ENCODE results near the gene PCDHA8.
"Not testable (repeated sequence)": the region's sequence is repeated elsewhere in the genome, so short reads cannot be mapped to it uniquely, and the experiment has no call there.

Gene PCDHA8

DNA sequence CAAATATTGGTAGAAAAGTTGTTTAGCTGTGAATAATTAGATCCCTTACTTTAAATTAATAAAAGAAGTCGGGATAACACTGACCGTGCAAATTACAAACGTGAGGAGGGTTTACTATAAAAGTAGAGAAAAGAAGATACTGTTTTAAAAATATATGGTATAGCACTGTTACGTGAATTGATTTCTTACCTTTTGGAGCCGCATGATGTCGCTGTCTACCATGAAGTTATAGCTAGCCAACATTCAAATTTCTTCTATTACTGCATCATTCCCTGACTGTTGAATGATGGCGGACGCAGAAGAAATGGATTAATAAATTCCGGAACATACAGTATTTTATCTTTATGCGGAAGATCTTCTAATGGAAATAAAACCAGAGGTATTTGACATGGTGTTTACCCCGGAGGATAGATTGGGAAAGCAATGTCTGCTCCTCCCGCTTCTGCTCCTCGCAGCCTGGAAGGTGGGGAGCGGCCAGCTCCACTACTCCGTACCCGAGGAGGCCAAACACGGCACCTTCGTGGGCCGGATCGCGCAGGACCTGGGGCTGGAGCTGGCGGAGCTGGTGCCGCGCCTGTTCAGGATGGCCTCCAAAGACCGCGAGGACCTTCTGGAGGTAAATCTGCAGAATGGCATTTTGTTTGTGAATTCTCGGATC, 13.2 kb upstream of the PCDHA8 start, which contains the start of gene PCDHA6:
TSS of gene PCDHA6 (plus strand) at position 257 of the 658 bp plus-strand sequence. CDS start at position 389, 132 bp downstream.
- DNase-seq (ENCODE audit: low read depth in 2 of 2), result no peak

DNA sequence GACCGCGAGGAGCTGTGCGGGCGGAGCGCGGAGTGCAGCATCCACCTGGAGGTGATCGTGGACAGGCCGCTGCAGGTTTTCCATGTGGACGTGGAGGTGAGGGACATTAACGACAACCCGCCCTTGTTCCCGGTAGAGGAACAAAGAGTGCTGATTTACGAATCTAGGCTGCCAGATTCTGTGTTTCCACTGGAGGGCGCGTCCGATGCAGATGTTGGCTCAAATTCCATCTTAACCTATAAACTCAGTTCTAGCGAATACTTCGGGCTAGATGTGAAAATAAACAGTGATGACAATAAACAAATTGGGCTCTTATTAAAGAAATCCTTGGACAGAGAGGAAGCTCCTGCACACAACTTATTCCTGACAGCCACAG, 12.6 kb upstream of the PCDHA8 start:
- no peak for DNase-seq (ENCODE audit: low read depth in 2 of 2)

DNA sequence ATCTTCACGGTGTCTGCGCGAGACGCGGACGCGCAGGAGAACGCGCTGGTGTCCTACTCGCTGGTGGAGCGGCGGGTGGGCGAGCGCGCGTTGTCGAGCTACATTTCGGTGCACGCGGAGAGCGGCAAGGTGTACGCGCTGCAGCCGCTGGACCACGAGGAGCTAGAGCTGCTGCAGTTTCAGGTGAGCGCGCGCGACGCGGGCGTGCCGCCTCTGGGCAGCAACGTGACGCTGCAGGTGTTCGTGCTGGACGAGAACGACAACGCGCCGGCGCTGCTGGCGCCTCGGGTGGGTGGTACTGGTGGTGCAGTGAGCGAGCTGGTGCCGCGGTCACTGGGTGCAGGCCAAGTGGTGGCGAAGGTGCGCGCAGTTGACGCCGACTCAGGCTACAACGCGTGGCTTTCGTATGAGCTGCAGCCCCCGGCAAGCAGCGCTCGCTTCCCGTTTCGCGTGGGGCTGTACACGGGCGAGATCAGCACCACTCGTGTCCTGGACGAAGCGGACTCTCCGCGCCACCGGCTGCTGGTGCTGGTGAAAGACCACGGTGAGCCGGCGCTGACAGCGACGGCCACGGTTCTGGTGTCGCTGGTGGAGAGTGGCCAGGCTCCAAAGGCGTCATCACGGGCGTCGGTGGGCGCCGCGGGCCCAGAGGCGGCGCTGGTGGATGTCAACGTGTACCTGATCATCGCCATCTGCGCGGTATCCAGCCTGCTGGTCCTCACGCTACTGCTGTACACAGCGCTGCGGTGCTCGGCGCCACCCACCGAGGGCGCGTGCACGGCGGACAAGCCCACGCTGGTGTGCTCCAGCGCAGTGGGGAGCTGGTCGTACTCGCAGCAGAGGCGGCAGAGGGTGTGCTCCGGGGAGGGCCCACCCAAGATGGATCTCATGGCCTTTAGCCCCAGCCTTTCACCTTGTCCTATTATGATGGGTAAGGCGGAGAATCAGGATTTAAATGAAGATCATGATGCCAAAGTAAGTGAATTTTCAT, 11.2 kb upstream of the PCDHA8 start:
- DNase-seq (ENCODE audit: low read depth in 2 of 2), result not testable (repeated sequence)

- DNase-seq (ENCODE audit: low read depth in 2 of 2), result no peak
Measured at GRCh38 chr5:140833993-140834392, 7.0 kb upstream of the PCDHA8 start, which contains the start of gene PCDHA7. Gene PCDHA7, plus strand, starts transcription at chr5:140834269. Its CDS starts 115 bp downstream, at chr5:140834384.

GRCh38 chr5:140834439-140835008, 6.5 kb upstream of the PCDHA8 start:
- DNase-seq (ENCODE audit: low read depth in 2 of 2), result not testable (repeated sequence)

DNA sequence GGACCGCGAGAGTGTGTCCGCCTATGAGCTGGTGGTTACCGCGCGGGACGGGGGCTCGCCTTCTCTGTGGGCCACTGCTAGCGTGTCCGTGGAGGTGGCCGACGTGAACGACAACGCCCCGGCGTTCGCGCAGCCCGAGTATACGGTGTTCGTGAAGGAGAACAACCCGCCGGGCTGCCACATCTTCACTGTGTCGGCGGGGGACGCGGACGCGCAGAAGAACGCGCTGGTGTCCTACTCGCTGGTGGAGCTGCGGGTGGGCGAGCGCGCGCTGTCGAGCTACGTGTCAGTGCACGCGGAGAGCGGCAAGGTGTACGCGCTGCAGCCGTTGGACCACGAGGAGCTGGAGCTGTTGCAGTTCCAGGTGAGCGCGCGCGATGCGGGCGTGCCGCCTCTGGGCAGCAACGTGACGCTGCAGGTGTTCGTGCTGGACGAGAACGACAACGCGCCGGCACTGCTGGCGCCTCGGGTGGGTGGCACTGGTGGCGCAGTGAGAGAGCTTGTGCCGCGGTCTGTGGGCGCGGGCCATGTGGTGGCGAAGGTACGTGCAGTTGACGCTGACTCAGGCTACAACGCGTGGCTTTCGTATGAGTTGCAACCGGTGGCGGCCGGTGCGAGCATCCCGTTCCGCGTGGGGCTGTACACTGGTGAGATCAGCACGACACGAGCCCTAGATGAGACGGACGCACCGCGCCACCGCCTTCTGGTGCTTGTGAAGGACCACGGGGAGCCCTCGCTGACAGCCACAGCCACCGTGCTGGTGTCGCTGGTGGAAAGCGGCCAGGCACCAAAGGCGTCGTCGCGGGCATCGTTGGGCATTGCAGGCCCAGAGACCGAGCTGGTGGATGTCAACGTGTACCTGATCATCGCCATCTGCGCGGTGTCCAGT, 5.1 kb upstream of the PCDHA8 start:
- DNase-seq (ENCODE audit: low read depth in 2 of 2), result no peak

GRCh38 chr5:140842798-140843733, 2.1 kb downstream of the PCDHA8 start:
- no peak for DNase-seq (ENCODE audit: low read depth in 2 of 2)

GRCh38 chr5:140848139-140849102, 7.4 kb downstream of the PCDHA8 start, which contains the start of gene PCDHA9:
Gene PCDHA9, plus strand, starts transcription at chr5:140848382. Its CDS starts 114 bp downstream, at chr5:140848496.
- DNase-seq (ENCODE audit: low read depth in 2 of 2), result not testable (repeated sequence)

- DNase-seq (ENCODE audit: low read depth in 2 of 2), result not testable (repeated sequence)
Measured at GRCh38 chr5:140849831-140850634, 9.0 kb downstream of the PCDHA8 start.

GRCh38 chr5:140855772-140856674, 15.0 kb downstream of the PCDHA8 start, which contains the start of gene PCDHA10:
Gene PCDHA10, plus strand, starts transcription at chr5:140855897. Its CDS starts 152 bp downstream, at chr5:140856049.
- no peak for DNase-seq (ENCODE audit: low read depth in 2 of 2)

- no peak for DNase-seq (ENCODE audit: low read depth in 2 of 2)
Measured at GRCh38 chr5:140857177-140857986, 16.4 kb downstream of the PCDHA8 start.

DNA sequence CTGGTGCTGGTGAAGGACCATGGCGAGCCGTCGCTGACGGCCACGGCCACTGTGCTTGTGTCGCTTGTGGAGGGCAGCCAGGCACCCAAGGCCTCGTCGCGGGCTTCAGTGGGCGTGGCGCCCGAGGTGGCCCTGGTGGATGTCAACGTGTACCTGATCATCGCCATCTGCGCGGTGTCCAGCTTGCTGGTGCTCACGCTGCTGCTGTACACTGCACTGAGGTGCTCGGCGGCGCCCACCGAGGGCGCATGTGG, 16.9 kb downstream of the PCDHA8 start:
- DNase-seq (ENCODE audit: low read depth in 2 of 2), result no peak

DNA sequence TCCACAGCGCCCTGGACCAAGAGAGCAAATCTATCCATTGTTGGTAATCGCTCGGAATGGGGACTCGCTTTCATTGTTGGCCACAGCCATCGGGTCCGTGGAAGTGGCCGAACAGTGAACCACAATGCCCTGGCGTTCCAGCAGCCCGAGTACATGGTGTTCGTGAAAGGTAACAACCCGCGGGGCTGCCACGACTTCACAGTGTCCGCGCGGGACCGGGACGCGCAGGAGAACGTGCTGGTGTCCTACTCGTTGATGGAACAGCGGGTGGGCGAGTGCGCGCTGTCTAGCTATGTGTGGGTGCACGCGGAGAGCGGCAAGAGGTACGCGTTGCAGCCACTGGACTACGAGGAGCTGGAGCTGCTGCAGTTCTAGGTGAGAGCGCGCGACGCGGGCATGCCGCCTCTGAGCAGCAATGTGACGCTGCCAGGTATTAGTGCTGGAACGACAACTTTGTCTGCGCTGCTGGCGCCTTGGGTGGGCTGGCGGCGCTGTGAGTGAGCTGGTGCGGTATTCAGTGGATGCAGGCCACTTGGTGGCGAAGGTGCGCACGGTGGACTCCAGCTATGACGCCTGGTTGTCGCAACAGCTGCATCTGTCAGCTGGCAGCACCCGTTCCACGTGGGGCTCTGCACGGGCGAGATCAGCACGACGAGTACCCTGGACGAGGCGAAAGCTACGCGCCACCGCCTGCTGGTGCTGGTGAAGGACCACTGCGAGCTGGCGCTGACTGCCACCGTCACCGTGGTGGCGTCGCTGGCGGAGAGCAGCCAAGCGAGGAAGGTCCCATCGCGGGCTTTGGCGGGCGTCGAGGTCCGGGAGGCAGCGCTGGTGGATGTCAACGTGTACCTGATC, 21.7 kb downstream of the PCDHA8 start:
- DNase-seq (ENCODE audit: low read depth in 2 of 2), result no peak

DNA sequence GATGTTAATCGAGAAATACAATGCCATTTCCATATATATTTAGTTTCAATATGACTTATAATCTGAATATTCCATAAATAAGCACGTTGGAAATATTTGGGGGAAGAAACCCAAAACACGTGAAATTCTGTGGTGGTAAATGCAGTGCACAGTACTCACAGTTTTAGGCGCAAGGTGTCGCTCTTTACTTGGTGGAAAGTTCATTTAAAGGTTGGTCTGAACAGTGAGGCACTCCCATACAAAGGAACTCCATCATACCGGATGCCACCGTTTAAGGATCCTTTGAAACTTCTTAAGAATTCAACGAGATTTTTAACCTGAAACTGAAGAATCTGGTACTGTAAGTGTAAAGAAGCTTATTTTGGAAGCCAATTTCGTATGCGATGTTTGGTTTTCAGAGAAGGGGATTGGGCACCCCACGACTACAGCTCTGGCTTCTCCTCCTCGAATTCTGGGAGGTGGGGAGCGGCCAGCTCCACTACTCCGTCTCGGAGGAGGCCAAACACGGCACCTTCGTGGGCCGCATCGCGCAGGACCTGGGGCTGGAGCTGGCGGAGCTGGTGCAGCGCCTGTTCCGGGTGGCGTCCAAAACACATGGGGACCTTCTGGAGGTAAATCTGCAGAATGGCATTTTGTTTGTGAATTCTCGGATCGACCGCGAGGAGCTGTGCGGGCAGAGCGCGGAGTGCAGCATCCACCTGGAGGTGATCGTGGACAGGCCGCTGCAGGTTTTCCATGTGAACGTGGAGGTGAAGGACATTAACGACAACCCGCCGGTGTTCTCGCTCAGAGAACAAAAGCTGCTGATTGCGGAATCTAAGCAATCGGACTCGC, 28.0 kb downstream of the PCDHA8 start, which contains the start of gene PCDHA11:
TSS of gene PCDHA11 (plus strand) at position 237 of the 834 bp plus-strand sequence. CDS start at position 384, 147 bp downstream.
- DNase-seq (ENCODE audit: low read depth in 2 of 2), result no peak

All from stimulated activated CD8-positive, alpha-beta memory T cell treated with anti-CD3 and anti-CD28 coated beads, Interleukin-2, amount 100 ng/mL, for 48 hours (primary cell).